Loucy (cell line): ENCODE data around the gene RYR2.

Source experiments
- CTCF ChIP-seq: fragments of 200-600 bp; sonication (generic); conservative IDR thresholded peaks from 2 replicates; pipeline ENCODE4 v1.5.1; 2014; ENCODE audit warnings: mild to moderate bottlenecking, antibody characterized with exemption, low read length
- EZH2phosphoT487 ChIP-seq: fragments of 200-600 bp; IDR thresholded peaks from 2 replicates; pipeline ENCODE4 v1.6.1; 2018; ENCODE audit warnings: antibody characterized with exemption, mild to moderate bottlenecking, moderate library complexity, borderline replicate concordance

- TF ChIP-seq CTCF (no peak), EZH2phosphoT487 (no peak)
Measured at GRCh38 chr1:237677979-237678378, 636.0 kb downstream of the RYR2 start.
